SK-N-SH (cell line): ENCODE results near the gene SRR. TPM values are rescaled to one million over a fixed set of nuclear protein-coding genes. Genes with fewer than 3 reads are reported as not detected.

Experiments used
- CTCF ChIA-PET: fragments of 300-600, 350-600 bp; formaldehyde crosslinking; extraction: SDS; loops from one replicate; lab custom pipeline; 2021; lab: Yijun Ruan, JAX
- POLR2A ChIA-PET: fragments of 350-600 bp; sonication (Branson Sonifier 250); formaldehyde crosslinking; extraction: SDS; loops from one replicate; lab custom pipeline; 2020; ENCODE audit warnings: antibody characterized with exemption, inconsistent platforms; lab: Yijun Ruan, JAX
- DNase-seq: peaks from one replicate; pipeline ENCODE4 v3.0.0; 2012
- H2AFZ ChIP-seq: fragments of 200-600 bp; sonication (generic); 2 replicates; pipeline ENCODE4 v1.8.1; 2016; ENCODE audit warnings: antibody characterized with exemption, mild to moderate bottlenecking, low read depth
- H3F3A ChIP-seq: fragments of 200-600 bp; sonication (generic); replicated peaks from 2 replicates; pipeline ENCODE3; 2016; ENCODE audit warnings: antibody characterized with exemption, mild to moderate bottlenecking; ENCODE audit not compliant: insufficient read depth
- H3K27ac ChIP-seq, 2 experiments: fragments of 200-500 bp in 1 of 2; fragments of 200-600 bp in 1 of 2; sonication (Bioruptor generic) in 1 of 2; sonication (generic), shearing (Covaris generic) in 1 of 2; 2 replicates each; pipeline versions ENCODE4 v1.5.1 to v1.6.1; 2014 to 2016; ENCODE audit warnings: low read depth in 2 of 2, inconsistent platforms in 1 of 2, low read length in 1 of 2, mild to moderate bottlenecking in 1 of 2, mixed read lengths in 1 of 2
- H3K27me3 ChIP-seq: fragments of 200-600 bp; sonication (generic), shearing (Covaris generic); 2 replicates; pipeline ENCODE4 v1.6.1; 2016; ENCODE audit warnings: mixed run types; ENCODE audit not compliant: insufficient read depth
- H3K36me3 ChIP-seq, 2 experiments: fragments of 200-500 bp in 1 of 2; fragments of 200-600 bp in 1 of 2; sonication (Bioruptor generic) in 1 of 2; sonication (generic) in 1 of 2; replicated peaks in 1 of 2; 2 replicates each; pipeline versions ENCODE3 to v1.5.1; 2014 to 2016; ENCODE audit warnings: low read length in 1 of 2, mild to moderate bottlenecking in 1 of 2; ENCODE audit not compliant: insufficient read depth in 2 of 2, control insufficient read depth in 1 of 2
- H3K4me1 ChIP-seq, 2 experiments: fragments of 200-500 bp in 1 of 2; fragments of 200-600 bp in 1 of 2; sonication (Bioruptor generic) in 1 of 2; sonication (generic), shearing (Covaris generic) in 1 of 2; 2 replicates each; pipeline versions ENCODE4 v1.5.1 to v1.6.1; 2014 to 2016; ENCODE audit warnings: low read depth in 1 of 2, low read length in 1 of 2, mixed run types in 1 of 2; ENCODE audit not compliant: insufficient read depth in 2 of 2, control insufficient read depth in 1 of 2
- H3K4me2 ChIP-seq: fragments of 200-600 bp; sonication (generic), shearing (Covaris generic); 2 replicates; pipeline ENCODE4 v1.6.1; 2017; ENCODE audit warnings: mixed run types
- H3K4me3 ChIP-seq, 2 experiments: fragments of 200-500 bp in 1 of 2; fragments of 200-600 bp in 1 of 2; sonication (Bioruptor generic) in 1 of 2; sonication (generic), shearing (Covaris generic) in 1 of 2; 2 replicates each; pipeline versions ENCODE4 v1.5.1 to v1.8.1; 2014 to 2016; ENCODE audit warnings: low read depth in 2 of 2, inconsistent platforms in 1 of 2, low read length in 1 of 2, mild to moderate bottlenecking in 1 of 2, mixed read lengths in 1 of 2, moderate library complexity in 1 of 2
- H3K79me2 ChIP-seq: fragments of 200-600 bp; sonication (generic); 2 replicates; pipeline ENCODE4 v1.8.1; 2017; ENCODE audit warnings: mild to moderate bottlenecking; ENCODE audit not compliant: insufficient read depth
- H3K9ac ChIP-seq: fragments of 200-600 bp; sonication (generic); 2 replicates; pipeline ENCODE4 v1.6.1; 2017; ENCODE audit warnings: mixed run types
- H3K9me2 ChIP-seq: fragments of 200-600 bp; sonication (generic); 2 replicates; pipeline ENCODE4 v1.6.1; 2017; ENCODE audit warnings: mixed run types
- H3K9me3 ChIP-seq: fragments of 200-600 bp; sonication (generic); 2 replicates; pipeline ENCODE4 v1.6.1; 2017; ENCODE audit warnings: mixed run types, mild to moderate bottlenecking, moderate library complexity
- H4K20me1 ChIP-seq: fragments of 200-600 bp; sonication (generic); 2 replicates; pipeline ENCODE4 v1.6.1; 2017; ENCODE audit warnings: mild to moderate bottlenecking, mixed run types; ENCODE audit not compliant: insufficient read depth
- CTCF ChIP-seq: fragments of 200-600 bp; sonication (generic); IDR thresholded peaks from 2 replicates; pipeline ENCODE4 v1.6.1; 2017; ENCODE audit warnings: antibody characterized with exemption, mild to moderate bottlenecking, moderate library complexity
- FOXM1 ChIP-seq: IDR thresholded peaks from 2 replicates; pipeline ENCODE4 v1.4.0; 2012; ENCODE audit warnings: low read depth, mild to moderate bottlenecking
- GABPA ChIP-seq: IDR thresholded peaks from 2 replicates; pipeline ENCODE4 v1.4.0; 2012; ENCODE audit warnings: low read depth, mild to moderate bottlenecking
- GATA2 ChIP-seq: sonication (generic); formaldehyde crosslinking; IDR thresholded peaks from 2 replicates; pipeline ENCODE4 v1.5.0; 2020; ENCODE audit warnings: mild to moderate bottlenecking, missing genetic modification reagents
- JUND ChIP-seq: IDR thresholded peaks from 2 replicates; pipeline ENCODE4 v1.4.0; 2012
- MAX ChIP-seq: IDR thresholded peaks from 2 replicates; pipeline ENCODE4 v1.4.0; 2012; ENCODE audit warnings: low read depth
- MEF2A ChIP-seq: IDR thresholded peaks from 2 replicates; pipeline ENCODE4 v1.4.0; 2012; ENCODE audit warnings: low read depth, borderline replicate concordance
- MXI1 ChIP-seq: IDR thresholded peaks from 2 replicates; pipeline ENCODE4 v1.6.1; 2012; ENCODE audit warnings: mild to moderate bottlenecking, low read depth, low read length, improper control_type of control experiment
- NFIC ChIP-seq: IDR thresholded peaks from 2 replicates; pipeline ENCODE4 v1.4.0; 2012; ENCODE audit warnings: borderline replicate concordance
- NRF1 ChIP-seq: IDR thresholded peaks from 2 replicates; pipeline ENCODE4 v1.6.1; 2012; ENCODE audit warnings: low read depth, mild to moderate bottlenecking, low read length
- PBX3 ChIP-seq: IDR thresholded peaks from 2 replicates; pipeline ENCODE4; 2012
- POLR2AphosphoS5 ChIP-seq: IDR thresholded peaks from 2 replicates; pipeline ENCODE4 v1.6.1; 2012; ENCODE audit warnings: low read depth, low read length
- RAD21 ChIP-seq: IDR thresholded peaks from 2 replicates; pipeline ENCODE4 v1.6.1; 2012; ENCODE audit warnings: mild to moderate bottlenecking, low read length
- RCOR1 ChIP-seq: fragments of 150-350 bp; IDR thresholded peaks from 2 replicates; pipeline ENCODE4 v1.6.1; 2017; ENCODE audit warnings: antibody characterized with exemption, low read length
- REST ChIP-seq: IDR thresholded peaks from 2 replicates; pipeline ENCODE4 v1.6.1; 2012; ENCODE audit warnings: mild to moderate bottlenecking, low read depth, low read length, moderate library complexity
- SMC3 ChIP-seq: IDR thresholded peaks from 2 replicates; pipeline ENCODE4 v1.6.1; 2012; ENCODE audit warnings: low read depth, low read length, improper control_type of control experiment
- TCF12 ChIP-seq: IDR thresholded peaks from 2 replicates; pipeline ENCODE4 v1.4.0; 2012
- TEAD4 ChIP-seq: IDR thresholded peaks from 2 replicates; pipeline ENCODE4 v1.4.0; 2012; ENCODE audit warnings: mild to moderate bottlenecking, borderline replicate concordance; ENCODE audit not compliant: insufficient read depth
- USF2 ChIP-seq: fragments of 150-350 bp; IDR thresholded peaks from 2 replicates; pipeline ENCODE4 v1.6.1; 2017; ENCODE audit warnings: antibody characterized with exemption, low read length, low read depth, borderline replicate concordance
- YY1 ChIP-seq: IDR thresholded peaks from 2 replicates; pipeline ENCODE4 v1.4.0; 2012; ENCODE audit warnings: low read depth, mild to moderate bottlenecking
- WGBS: methylation state at CpG from one replicate; pipeline ENCODE4 v1.1.6; 2017; ENCODE audit warnings: low lambda C conversion rate; 5-methylcytosine and 5-hydroxymethylcytosine counted together
- polyA plus RNA-seq, 3 experiments: library from polyadenylated mRNA; depleted of rRNA; stranded (reverse); fragments of >200 nt; gene quantifications; 2 replicates each; pipeline ENCODE4 v1.2.3, GENCODE V29; 2012

The SRR gene
- polyA plus RNA-seq, 1 of the 3 experiments (the other 2 are of a cell fraction): 18.5 TPM

GRCh38 chr17:2283302-2283701 is 20.4 kb upstream of the SRR start:
- H3K9me2 ChIP-seq: no peaks in the 10 kb centered on the region
- peaks cover 19% of the 10 kb centered on the region for H3K79me2 ChIP-seq
- no peaks in the 10 kb centered on the region for H3K27me3 ChIP-seq
- H3K4me2 ChIP-seq: no peak overlapping the region
- no peaks in the 10 kb centered on the region; a peak in 1 of 4 replicates for H3K4me1 ChIP-seq
- peaks cover 48 to 74% of the 10 kb centered on the region in 2 experiments for H3K36me3 ChIP-seq
- no peak overlapping the region for H3K4me3 ChIP-seq
- POLR2A ChIA-PET: no interaction called here
- H2AFZ ChIP-seq: no peak overlapping the region
- H4K20me1 ChIP-seq: no peaks in the 10 kb centered on the region
- CTCF ChIA-PET: interaction anchor here (0.7 to 3.5 kb wide), 12 partner anchors 9 to 374 kb away, joined by 3 to 27 read pairs (median 4); partner anchors contain the start of genes HIC1 and TSR1
- TF ChIP-seq USF2: no peak
- no peak for TF ChIP-seq RCOR1
- TF ChIP-seq POLR2AphosphoS5: no peak
- no peak for TF ChIP-seq CTCF
- TF ChIP-seq TEAD4: no peak
- TF ChIP-seq YY1: no peak
- TF ChIP-seq FOXM1: no peak
- no peak for TF ChIP-seq MEF2A
- TF ChIP-seq SMC3: no peak
- TF ChIP-seq TCF12: no peak
- TF ChIP-seq PBX3: no peak
- TF ChIP-seq GATA2: no peak
- no peak for TF ChIP-seq REST
- no peak for TF ChIP-seq JUND
- no peak for TF ChIP-seq NRF1
- no peak for TF ChIP-seq GABPA
- TF ChIP-seq RAD21: no peak
- no peak for TF ChIP-seq NFIC
- TF ChIP-seq MAX: no peak
- no peak for TF ChIP-seq MXI1
- H3K27ac ChIP-seq: peak overlapping the region in 1 of 2 experiments; percentile 26; a peak in 1 of 4 replicates
- no peak overlapping the region for H3K9ac ChIP-seq
- no peaks in the 10 kb centered on the region for H3K9me3 ChIP-seq
- 87% methylated on average over 7 of the region's 7 CpGs for WGBS
- peaks cover 19% of the 10 kb centered on the region for H3F3A ChIP-seq
- no peak for DNase-seq
